Large intestine (tissue), 3 donors: Measurements from ENCODE around the gene EPN1. TPM values are rescaled to one million over a fixed set of nuclear protein-coding genes. Genes with fewer than 3 reads are reported as not detected.

Experiments used
- DNase-seq, 2 donors: peaks; one replicate each; pipeline versions ENCODE4 v3.0.0 to v3.0.0-alpha.2; 2013
- H3K27ac ChIP-seq: one replicate; pipeline ENCODE4 v1.5.1; 2013; ENCODE audit warnings: low read length
- H3K27me3 ChIP-seq: 2 replicates; pipeline ENCODE4 v1.6.1; 2013; ENCODE audit warnings: low read length; ENCODE audit not compliant: control insufficient read depth, insufficient read depth
- H3K36me3 ChIP-seq: 2 replicates; pipeline ENCODE4 v1.6.1; 2013; ENCODE audit warnings: low read length; ENCODE audit not compliant: control insufficient read depth, insufficient read depth
- H3K4me1 ChIP-seq: one replicate; pipeline ENCODE4 v1.6.1; 2013; ENCODE audit warnings: low read length; ENCODE audit not compliant: control insufficient read depth, insufficient read depth
- H3K4me3 ChIP-seq: one replicate; pipeline ENCODE4 v1.5.1; 2013; ENCODE audit warnings: low read length
- H3K9me3 ChIP-seq: one replicate; pipeline ENCODE4 v1.6.1; 2013; ENCODE audit warnings: mild to moderate bottlenecking, low read depth, low read length, moderate library complexity; ENCODE audit not compliant: control insufficient read depth
- WGBS: methylation state at CpG from one replicate; pipeline ENCODE4 v1.1.5; 2013; ENCODE audit warnings: low lambda C conversion rate; ENCODE audit not compliant: insufficient coverage; 5-methylcytosine and 5-hydroxymethylcytosine counted together
- polyA plus RNA-seq: library from polyadenylated mRNA; unstranded; fragments of 120-200 nt; gene quantifications from one replicate; pipeline ENCODE4 v1.2.1, GENCODE V29; 2013

The EPN1 gene
- polyA plus RNA-seq, 1 donor, result 153 TPM

- no peak overlapping the region for H3K4me3 ChIP-seq
- no peak overlapping the region for H3K27ac ChIP-seq
- peaks cover 89% of the 10 kb centered on the region for H3K36me3 ChIP-seq
- no peak for DNase-seq
- peaks cover 10% of the 10 kb centered on the region for H3K4me1 ChIP-seq
- H3K9me3 ChIP-seq, result peaks cover 4% of the 10 kb centered on the region
- H3K27me3 ChIP-seq, result no peaks in the 10 kb centered on the region
- no CpG with 5 or more reads among the region's 37 CpGs for WGBS
Observed at GRCh38 chr19:55694656-55695491, 19.8 kb downstream of the EPN1 start.

DNA sequence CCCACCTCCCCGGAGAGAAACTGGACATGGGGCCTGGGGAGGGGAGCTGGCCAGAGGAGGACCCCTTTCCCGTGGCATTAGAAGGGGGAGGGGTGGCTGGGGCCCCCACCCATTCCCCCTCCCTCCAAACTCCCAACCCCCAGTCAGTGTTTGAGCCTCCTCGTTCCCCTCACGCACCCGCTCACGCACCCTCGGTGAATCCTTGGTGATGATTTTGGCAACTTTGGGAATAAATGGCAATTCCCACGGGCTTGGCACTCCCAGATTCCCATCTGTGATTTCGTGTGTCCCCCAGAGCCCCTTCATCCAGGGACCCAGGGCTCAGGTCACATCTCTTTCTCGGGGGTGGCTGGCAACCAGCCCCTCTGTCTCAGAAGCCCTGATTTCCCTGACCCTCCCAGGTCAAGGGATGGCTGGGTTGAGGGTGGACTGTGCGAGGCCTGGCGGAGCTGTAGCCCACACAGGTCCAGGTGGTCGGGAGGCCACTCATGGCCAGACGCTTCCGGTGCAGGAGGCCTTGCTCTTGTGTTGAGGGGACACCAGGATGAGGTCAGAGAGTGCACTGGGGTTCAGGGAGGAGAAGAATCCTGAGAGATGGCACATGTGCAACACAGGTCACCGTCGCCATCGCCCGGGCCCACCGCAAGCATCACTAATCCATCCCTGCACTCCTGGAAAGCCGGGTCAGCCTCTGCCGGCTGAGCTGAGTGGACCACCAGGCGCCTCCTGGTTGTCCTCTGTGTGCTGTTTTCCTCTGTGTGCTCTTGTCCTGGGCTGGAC is 20.7 kb downstream of the EPN1 start:
- H3K27me3 ChIP-seq, result no peaks in the 10 kb centered on the region
- DNase-seq, result no peak
- no peak overlapping the region for H3K4me3 ChIP-seq
- peaks cover 88% of the 10 kb centered on the region for H3K36me3 ChIP-seq
- no CpG with 5 or more reads among the region's 23 CpGs for WGBS
- no peak overlapping the region for H3K27ac ChIP-seq
- H3K9me3 ChIP-seq, result peaks cover 4% of the 10 kb centered on the region
- H3K4me1 ChIP-seq, result peaks cover 4% of the 10 kb centered on the region

GRCh38 chr19:55696301-55697068 is 21.5 kb downstream of the EPN1 start:
- WGBS, result no CpG with 5 or more reads among the region's 20 CpGs
- Histone ChIP-seq H3K27me3 (no peaks in the 10 kb centered on the region), H3K36me3 (peaks cover 83% of the 10 kb centered on the region), H3K27ac (no peak overlapping the region), H3K4me3 (no peak overlapping the region), H3K4me1 (peaks cover 4% of the 10 kb centered on the region), H3K9me3 (peaks cover 4% of the 10 kb centered on the region)
- no peak for DNase-seq

DNA sequence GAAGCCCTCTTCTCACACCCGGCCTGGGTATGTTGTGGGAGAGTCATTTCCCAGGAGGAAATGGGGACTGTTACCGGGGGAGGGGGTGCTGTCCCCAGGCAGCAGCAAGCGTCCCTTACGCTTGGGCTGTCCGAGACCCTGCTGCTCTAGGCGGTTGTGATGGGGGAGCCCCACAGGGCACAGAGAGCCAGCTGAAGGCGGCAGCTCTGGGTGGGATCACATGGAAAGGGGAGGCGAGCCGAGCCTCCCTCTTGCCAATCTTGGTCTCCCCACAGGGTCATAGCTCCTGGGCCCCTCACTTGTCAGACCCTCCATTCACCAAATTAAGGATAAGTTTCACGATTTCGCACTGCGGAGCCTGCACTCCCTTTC is 22.0 kb downstream of the EPN1 start:
- H3K9me3 ChIP-seq, result peaks cover 4% of the 10 kb centered on the region
- H3K4me1 ChIP-seq, result peaks cover 6% of the 10 kb centered on the region
- no CpG with 5 or more reads among the region's 12 CpGs for WGBS
- no peaks in the 10 kb centered on the region for H3K27me3 ChIP-seq
- H3K36me3 ChIP-seq, result peaks cover 77% of the 10 kb centered on the region
- DNase-seq, result no peak
- no peak overlapping the region for H3K27ac ChIP-seq
- H3K4me3 ChIP-seq, result no peak overlapping the region

DNA sequence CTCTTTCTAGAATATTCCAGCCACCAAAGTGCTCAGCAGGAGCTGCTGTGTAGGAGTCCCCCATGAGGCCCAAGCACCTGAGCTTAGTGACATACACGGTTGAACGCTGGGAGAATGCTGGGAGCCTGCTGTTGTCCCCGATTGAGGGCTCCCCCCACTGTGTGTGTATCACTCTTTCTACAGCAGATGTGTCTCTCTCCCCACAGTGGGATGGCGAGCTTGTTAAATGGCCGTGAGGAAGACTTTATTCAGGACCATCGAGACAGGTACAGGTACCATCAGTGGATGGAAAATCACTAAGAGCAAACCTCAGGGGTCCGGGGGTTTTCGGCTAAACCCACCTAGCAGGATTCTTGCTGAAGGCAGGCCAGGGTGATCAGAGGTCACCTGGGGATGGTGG is 22.7 kb downstream of the EPN1 start:
- no peak for DNase-seq
- H3K9me3 ChIP-seq, result peaks cover 2% of the 10 kb centered on the region
- H3K27ac ChIP-seq, result no peak overlapping the region
- H3K36me3 ChIP-seq, result peaks cover 72% of the 10 kb centered on the region
- no peak overlapping the region for H3K4me3 ChIP-seq
- peaks cover 11% of the 10 kb centered on the region for H3K4me1 ChIP-seq
- no peaks in the 10 kb centered on the region for H3K27me3 ChIP-seq
- WGBS, result 100% methylated on average over 1 of the region's 8 CpGs

- no CpG with 5 or more reads among the region's 17 CpGs for WGBS
- H3K4me3 ChIP-seq, result no peak overlapping the region
- no peaks in the 10 kb centered on the region for H3K27me3 ChIP-seq
- peaks cover 66% of the 10 kb centered on the region for H3K36me3 ChIP-seq
- peaks cover 14% of the 10 kb centered on the region for H3K4me1 ChIP-seq
- H3K27ac ChIP-seq, result no peak overlapping the region
- H3K9me3 ChIP-seq, result no peaks in the 10 kb centered on the region
- DNase-seq, result no peak
Observed at GRCh38 chr19:55698256-55698655, 23.2 kb downstream of the EPN1 start.

- no CpG with 5 or more reads among the region's 11 CpGs for WGBS
- Histone ChIP-seq H3K27me3 (no peaks in the 10 kb centered on the region), H3K4me1 (peaks cover 10% of the 10 kb centered on the region), H3K27ac (no peak overlapping the region), H3K4me3 (no peak overlapping the region), H3K36me3 (peaks cover 56% of the 10 kb centered on the region), H3K9me3 (peaks cover 4% of the 10 kb centered on the region)
- DNase-seq, result no peak
Observed at GRCh38 chr19:55699221-55699620, 24.2 kb downstream of the EPN1 start.

- no peak for DNase-seq
- peaks cover 4% of the 10 kb centered on the region for H3K9me3 ChIP-seq
- H3K36me3 ChIP-seq, result peaks cover 45% of the 10 kb centered on the region
- no peak overlapping the region for H3K27ac ChIP-seq
- no peak overlapping the region for H3K4me3 ChIP-seq
- WGBS, result no CpG with 5 or more reads among the region's 12 CpGs
- no peaks in the 10 kb centered on the region for H3K27me3 ChIP-seq
- peaks cover 10% of the 10 kb centered on the region for H3K4me1 ChIP-seq
Observed at GRCh38 chr19:55700813-55701212, 25.8 kb downstream of the EPN1 start.

- Histone ChIP-seq H3K36me3 (peaks cover 32% of the 10 kb centered on the region), H3K27me3 (no peaks in the 10 kb centered on the region), H3K27ac (peak overlapping the region; percentile 41), H3K4me3 (no peak overlapping the region), H3K9me3 (peaks cover 4% of the 10 kb centered on the region), H3K4me1 (peaks cover 10% of the 10 kb centered on the region)
- WGBS, result no CpG with 5 or more reads among the region's 13 CpGs
- peak; percentile 49 to 80 for DNase-seq
Observed at GRCh38 chr19:55702131-55702627, 27.2 kb downstream of the EPN1 start.

DNA sequence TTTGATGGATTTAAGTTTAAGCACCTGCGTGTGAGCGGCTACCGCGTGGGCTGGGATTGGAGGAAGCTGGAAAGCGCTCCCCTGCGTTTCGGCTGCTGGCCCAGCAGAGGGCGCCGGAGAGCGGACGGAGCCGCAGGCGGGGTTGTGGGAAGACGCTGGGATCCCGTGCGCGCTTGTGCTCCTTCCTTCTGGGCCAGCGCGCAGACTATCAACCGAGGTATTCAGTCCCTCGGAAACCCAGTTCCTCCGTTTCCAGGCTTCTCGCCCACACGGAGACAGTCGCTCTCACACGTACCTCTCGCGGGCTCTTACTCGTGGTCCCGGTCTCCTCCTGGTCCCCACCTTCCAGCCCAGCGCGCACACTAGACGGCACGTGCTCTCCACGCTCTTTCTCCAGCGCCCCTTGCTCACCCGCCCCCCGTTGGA is 28.8 kb downstream of the EPN1 start:
- WGBS, result no CpG with 5 or more reads among the region's 38 CpGs

More for the DNA sequence above, 28.8 kb downstream of the EPN1 start:
- H3K27ac ChIP-seq, result no peak overlapping the region
- peak; percentile 39 to 67 for DNase-seq
- H3K9me3 ChIP-seq, result peaks cover 4% of the 10 kb centered on the region
- no peaks in the 10 kb centered on the region for H3K27me3 ChIP-seq
- peaks cover 10% of the 10 kb centered on the region for H3K4me1 ChIP-seq
- H3K4me3 ChIP-seq, result no peak overlapping the region
- H3K36me3 ChIP-seq, result peaks cover 21% of the 10 kb centered on the region
